Cardiac muscle cell (in vitro differentiated cells and primary cell): ENCODE data around the gene NMNAT3. TPM values are rescaled to one million over a fixed set of nuclear protein-coding genes. Genes with fewer than 3 reads are reported as not detected.
A peak's percentile ranks its signal among the peaks of the same experiment; 100 is the strongest.

Source experiments
- DNase-seq, 2 donors: peaks; one replicate each; pipeline versions ENCODE4 v3.0.0 to v3.0.0-alpha.2; 2010 to 2017; ENCODE audit warnings: low read depth in 1 of 2, low spot score in 1 of 2
- H3K27ac ChIP-seq: fragments of 200-600 bp; sonication (generic); 2 replicates; pipeline ENCODE4 v1.5.1; 2016
- H3K27me3 ChIP-seq: fragments of 200-600 bp; sonication (generic); 2 replicates; pipeline ENCODE4 v1.6.0; 2016; ENCODE audit warnings: control low read depth
- H3K36me3 ChIP-seq: fragments of 200-600 bp; sonication (generic); 2 replicates; pipeline ENCODE4 v1.5.1; 2016; ENCODE audit warnings: control low read depth
- H3K4me1 ChIP-seq: fragments of 200-600 bp; sonication (generic); 2 replicates; pipeline ENCODE4 v1.8.1; 2017; ENCODE audit warnings: low read depth, mild to moderate bottlenecking, mixed run types
- H3K4me3 ChIP-seq: fragments of 200-600 bp; sonication (generic); 2 replicates; pipeline ENCODE4 v1.5.1; 2016; ENCODE audit warnings: mild to moderate bottlenecking
- H3K9me3 ChIP-seq: fragments of 200-600 bp; sonication (generic); 2 replicates; pipeline ENCODE4 v1.5.1; 2017; ENCODE audit warnings: low read depth, mild to moderate bottlenecking, control low read depth
- polyA plus RNA-seq: library from polyadenylated mRNA; unstranded; fragments of >200 nt; fragmentation: Nextera tagmentation; extraction: Ambion mirVana; gene quantifications from 2 replicates; pipeline ENCODE4 v1.2.1, GENCODE V29; 2016
- total RNA-seq: library from RNA; depleted of rRNA; stranded (reverse); fragments of >200 nt; gene quantifications from 2 replicates; pipeline ENCODE4 v1.2.3, GENCODE V29; 2016
- TF ChIP-seq, protein P1 (sequence below): IDR thresholded peaks from 2 replicates; pipeline ENCODE4 v1.5.1; 2012; ENCODE audit warnings: low read depth, mild to moderate bottlenecking, low read length

The NMNAT3 gene
- total and polyA plus RNA-seq, 2 experiments from 2014 or later, result 6.3 to 16.0 TPM

DNA sequence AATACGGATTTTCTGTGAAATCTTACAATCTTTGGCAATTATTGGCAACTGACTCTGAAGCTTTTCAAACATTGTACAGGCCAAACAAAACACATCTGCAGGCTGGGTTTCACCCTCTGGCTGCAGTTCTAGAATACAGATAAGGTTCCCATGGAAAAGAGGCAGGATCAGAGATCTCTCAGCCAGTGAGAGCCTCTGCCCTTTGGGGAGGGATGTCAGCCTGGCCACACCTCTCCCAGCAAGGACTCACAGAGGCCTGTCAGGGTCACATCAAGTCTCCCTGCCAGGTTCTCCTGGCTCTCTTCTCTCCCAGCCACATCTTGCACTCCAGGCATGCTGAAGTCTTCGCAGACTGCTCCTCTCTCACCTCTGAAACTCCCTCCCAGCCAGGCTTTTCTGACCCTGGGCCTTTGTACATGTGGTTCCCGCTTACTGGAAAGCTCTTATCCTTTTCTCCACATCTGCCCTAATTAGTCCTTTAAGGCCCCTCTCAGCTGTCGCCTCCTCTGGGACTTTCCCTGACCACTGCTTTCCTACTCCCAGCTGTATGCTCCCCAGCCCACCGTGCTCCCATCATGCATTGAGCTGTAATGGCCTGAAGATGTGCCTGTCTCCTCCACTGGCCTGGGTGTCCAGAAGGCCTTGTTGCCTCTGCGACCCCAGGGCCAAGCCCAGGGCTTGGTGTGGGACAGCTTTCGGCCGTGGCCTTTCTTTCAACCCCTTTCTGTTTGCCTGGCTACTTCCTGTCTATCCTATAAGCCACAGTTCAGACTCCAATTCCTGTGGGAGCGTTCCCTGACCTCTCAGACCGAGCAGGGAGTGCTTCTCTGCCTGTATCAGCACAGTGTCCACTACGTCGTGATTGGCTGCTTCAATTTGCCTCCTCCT lies 142.5 kb downstream of the NMNAT3 start:
- Histone ChIP-seq H3K9me3 (no peaks in the 10 kb centered on the region), H3K36me3 (no peaks in the 10 kb centered on the region), H3K4me1 (peaks cover 33% of the 10 kb centered on the region), H3K4me3 (no peak overlapping the region), H3K27me3 (no peaks in the 10 kb centered on the region), H3K27ac (peak overlapping the region; percentile 83)
- TF ChIP-seq, protein P1, sequence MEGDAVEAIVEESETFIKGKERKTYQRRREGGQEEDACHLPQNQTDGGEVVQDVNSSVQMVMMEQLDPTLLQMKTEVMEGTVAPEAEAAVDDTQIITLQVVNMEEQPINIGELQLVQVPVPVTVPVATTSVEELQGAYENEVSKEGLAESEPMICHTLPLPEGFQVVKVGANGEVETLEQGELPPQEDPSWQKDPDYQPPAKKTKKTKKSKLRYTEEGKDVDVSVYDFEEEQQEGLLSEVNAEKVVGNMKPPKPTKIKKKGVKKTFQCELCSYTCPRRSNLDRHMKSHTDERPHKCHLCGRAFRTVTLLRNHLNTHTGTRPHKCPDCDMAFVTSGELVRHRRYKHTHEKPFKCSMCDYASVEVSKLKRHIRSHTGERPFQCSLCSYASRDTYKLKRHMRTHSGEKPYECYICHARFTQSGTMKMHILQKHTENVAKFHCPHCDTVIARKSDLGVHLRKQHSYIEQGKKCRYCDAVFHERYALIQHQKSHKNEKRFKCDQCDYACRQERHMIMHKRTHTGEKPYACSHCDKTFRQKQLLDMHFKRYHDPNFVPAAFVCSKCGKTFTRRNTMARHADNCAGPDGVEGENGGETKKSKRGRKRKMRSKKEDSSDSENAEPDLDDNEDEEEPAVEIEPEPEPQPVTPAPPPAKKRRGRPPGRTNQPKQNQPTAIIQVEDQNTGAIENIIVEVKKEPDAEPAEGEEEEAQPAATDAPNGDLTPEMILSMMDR, result no peak
- DNase-seq, result peak; percentile 83 to 95

DNA sequence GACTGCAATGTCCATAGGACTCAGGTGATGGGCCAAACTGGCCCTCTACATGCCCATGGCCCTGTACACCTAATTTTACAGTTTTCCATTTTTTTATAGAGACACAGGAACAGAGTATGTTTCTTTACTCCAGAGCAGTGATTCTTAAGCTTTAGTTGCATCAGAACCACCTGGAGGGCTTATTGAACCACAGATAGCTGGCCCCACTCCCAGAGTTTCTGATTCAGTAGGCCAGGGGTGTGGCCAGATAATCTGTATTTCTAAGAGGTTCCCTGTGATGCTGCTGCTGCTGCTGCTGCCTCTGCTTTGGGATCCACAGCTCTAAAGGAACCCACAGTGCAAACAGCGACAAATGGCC lies 143.3 kb downstream of the NMNAT3 start:
- no peaks in the 10 kb centered on the region for H3K9me3 ChIP-seq
- no peak overlapping the region for H3K4me3 ChIP-seq
- H3K4me1 ChIP-seq, result peaks cover 31% of the 10 kb centered on the region
- DNase-seq, result peak in 1 of 2 donors; percentile 87
- TF ChIP-seq, protein P1, result no peak
- no peaks in the 10 kb centered on the region for H3K27me3 ChIP-seq
- no peaks in the 10 kb centered on the region for H3K36me3 ChIP-seq
- peak overlapping the region; percentile 83 for H3K27ac ChIP-seq

DNA sequence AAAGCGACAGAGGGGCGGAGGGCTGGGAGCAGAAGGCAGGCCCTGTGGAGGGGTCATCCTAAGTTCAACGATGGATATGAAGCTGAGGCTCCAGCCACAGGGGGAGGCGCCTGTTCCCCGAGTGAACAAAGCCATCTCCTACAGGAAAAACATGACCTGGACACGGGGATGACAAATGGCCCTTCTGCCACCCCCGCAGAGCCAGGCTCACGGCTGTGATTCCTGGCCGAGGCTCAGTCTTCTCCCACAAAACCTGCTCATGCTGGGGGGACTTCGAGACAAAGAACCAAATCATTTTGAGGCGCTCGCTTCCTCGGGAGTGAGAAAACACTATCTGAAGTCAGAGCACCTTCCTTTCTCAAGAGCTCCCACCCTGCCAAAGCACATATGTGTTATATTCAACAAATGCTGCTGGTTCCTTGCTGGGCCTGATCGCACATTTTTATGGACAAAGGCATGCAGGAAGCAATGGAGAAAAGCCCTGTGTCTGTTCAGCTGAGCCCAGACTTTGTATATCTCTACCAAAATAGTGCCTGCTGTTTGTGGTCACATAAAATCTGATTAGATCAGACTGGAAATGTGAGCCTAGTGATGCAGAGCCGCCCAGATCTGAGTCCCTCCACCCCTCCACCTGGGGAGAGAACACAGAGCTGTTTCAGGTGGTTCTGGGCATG lies 143.9 kb downstream of the NMNAT3 start:
- Histone ChIP-seq H3K27ac (peak overlapping the region; percentile 83), H3K36me3 (no peaks in the 10 kb centered on the region), H3K4me1 (peaks cover 31% of the 10 kb centered on the region), H3K4me3 (no peak overlapping the region), H3K9me3 (no peaks in the 10 kb centered on the region), H3K27me3 (no peaks in the 10 kb centered on the region)
- DNase-seq, result peak; percentile 66 to 69
- TF ChIP-seq, protein P1, result no peak

DNA sequence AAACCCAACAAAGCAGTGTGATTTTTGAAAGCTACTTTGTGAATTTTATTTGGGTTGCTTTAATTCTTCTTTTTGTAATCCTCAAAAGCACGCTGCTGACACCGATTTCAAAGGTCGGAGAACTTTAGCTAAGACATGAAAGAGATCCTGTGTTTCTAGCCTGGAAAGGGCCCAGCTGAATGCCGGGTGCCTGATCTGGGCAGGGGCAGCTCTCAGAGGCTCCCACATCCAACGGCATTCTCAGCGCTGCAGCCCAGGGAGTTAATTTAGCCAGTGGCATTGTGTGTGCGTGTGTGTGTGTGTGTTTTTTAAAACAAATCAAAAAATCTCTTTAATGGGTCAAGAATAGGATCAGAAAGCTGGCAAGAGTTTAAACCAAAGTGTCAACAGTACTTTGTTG lies 144.8 kb downstream of the NMNAT3 start:
- peak in 1 of 2 donors; percentile 25 for DNase-seq
- Histone ChIP-seq H3K36me3 (no peaks in the 10 kb centered on the region), H3K27me3 (no peaks in the 10 kb centered on the region), H3K27ac (peak overlapping the region; percentile 60), H3K9me3 (no peaks in the 10 kb centered on the region), H3K4me3 (no peak overlapping the region), H3K4me1 (peaks cover 31% of the 10 kb centered on the region)
- TF ChIP-seq, protein P1, result no peak

DNA sequence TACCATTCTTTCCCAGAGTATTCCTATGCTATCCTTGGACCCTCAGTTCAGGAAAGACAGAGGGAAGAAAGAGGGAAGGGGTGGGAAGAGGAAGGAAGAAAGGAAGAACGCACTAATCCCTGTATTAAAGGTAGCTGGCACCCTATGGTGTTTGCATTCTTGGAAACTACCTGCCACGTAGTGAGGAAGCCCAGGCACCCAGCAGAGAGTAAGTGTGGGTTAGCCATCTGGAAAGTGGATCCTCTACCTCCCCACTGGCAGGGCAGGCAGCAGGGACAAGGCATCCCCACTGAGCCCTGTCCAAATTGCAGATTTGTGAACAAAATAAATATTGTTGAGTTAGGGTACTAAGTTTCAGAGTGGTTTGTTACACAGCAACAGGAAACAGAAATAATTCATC lies 147.1 kb downstream of the NMNAT3 start:
- Histone ChIP-seq H3K27ac (no peak overlapping the region), H3K36me3 (peaks cover 2% of the 10 kb centered on the region), H3K27me3 (no peaks in the 10 kb centered on the region), H3K4me3 (no peak overlapping the region), H3K4me1 (peaks cover 31% of the 10 kb centered on the region), H3K9me3 (no peaks in the 10 kb centered on the region)
- TF ChIP-seq, protein P1, result no peak
- no peak for DNase-seq
